ENCODE data around the gene ARHGEF10L. TPM values are rescaled to one million over a fixed set of nuclear protein-coding genes. Genes with fewer than 3 reads are reported as not detected.

The ARHGEF10L gene
- total and polyA plus RNA-seq, 4 donors = 15.0 to 43.4 (median 24.3) TPM

- H3K36me3 ChIP-seq (ENCODE audit: control insufficient read depth in 4 of 4, insufficient read depth in 4 of 4, low read length in 4 of 4) = peaks cover 0 to 5% (median 1%) of the 10 kb centered on the region in 4 donors
- H3K27ac ChIP-seq (ENCODE audit: low read depth in 1 of 2, low read length in 1 of 2) = no peak overlapping the region
Measured at GRCh38 chr1:17616731-17617279, 77.3 kb downstream of the ARHGEF10L start.

GRCh38 chr1:17617787-17618557 lies 78.5 kb downstream of the ARHGEF10L start:
- H3K4me3 ChIP-seq = no peak overlapping the region
- peak overlapping the region; percentile 54 to 92 for H3K27ac ChIP-seq (ENCODE audit: low read depth in 1 of 2, low read length in 1 of 2)
- no peaks in the 10 kb centered on the region for H3K27me3 ChIP-seq (ENCODE audit: control insufficient read depth in 3 of 3, insufficient read depth in 3 of 3, low read length in 2 of 3)
- DNase-seq = peak in 1 of 3 donors; percentile 34
- TF ChIP-seq CTCF (IDR thresholded peaks at IDR 0.05; ENCODE audit: control extremely low read depth, extremely low read depth) = no peak
- no peak overlapping the region for H3K9ac ChIP-seq (ENCODE audit: insufficient read depth in 1 of 2, low read length in 2 of 2)
- no peaks in the 10 kb centered on the region for H3K9me3 ChIP-seq (ENCODE audit: control insufficient read depth in 4 of 4, insufficient read depth in 3 of 4, low read length in 3 of 4)
- no peak for ATAC-seq (ENCODE audit: insufficient read depth, low FRiP score)
- peaks cover 0 to 3% (median 0%) of the 10 kb centered on the region in 5 donors for H3K4me1 ChIP-seq (ENCODE audit: control insufficient read depth in 5 of 5, insufficient read depth in 5 of 5, low read length in 5 of 5)
- peaks cover 0 to 6% (median 3%) of the 10 kb centered on the region in 4 donors for H3K36me3 ChIP-seq (ENCODE audit: control insufficient read depth in 4 of 4, insufficient read depth in 4 of 4, low read length in 4 of 4)
- 56 to 60% methylated on average over 27 of the region's 27 CpGs for WGBS, 2 donors

More at GRCh38 chr1:17616731-17617279, 77.3 kb downstream of the ARHGEF10L start:
- Histone ChIP-seq H3K9me3 (ENCODE audit: control insufficient read depth in 4 of 4, insufficient read depth in 3 of 4, low read length in 3 of 4) (no peaks in the 10 kb centered on the region), H3K27me3 (ENCODE audit: control insufficient read depth in 3 of 3, insufficient read depth in 3 of 3, low read length in 2 of 3) (no peaks in the 10 kb centered on the region), H3K4me3 (no peak overlapping the region), H3K4me1 (ENCODE audit: control insufficient read depth in 5 of 5, insufficient read depth in 5 of 5, low read length in 5 of 5) (peaks cover 0 to 3% (median 0%) of the 10 kb centered on the region in 5 donors), H3K9ac (ENCODE audit: insufficient read depth in 1 of 2, low read length in 2 of 2) (no peak overlapping the region)
- ATAC-seq (ENCODE audit: insufficient read depth, low FRiP score) (no peak), DNase-seq (no peak)
- 96 to 99% methylated on average over 12 of the region's 12 CpGs for WGBS, 2 donors
- TF ChIP-seq CTCF (IDR thresholded peaks at IDR 0.05; ENCODE audit: control extremely low read depth, extremely low read depth) = no peak

- DNase-seq = no peak
- H3K36me3 ChIP-seq (ENCODE audit: control insufficient read depth in 4 of 4, insufficient read depth in 4 of 4, low read length in 4 of 4) = peaks cover 0 to 10% (median 4%) of the 10 kb centered on the region in 4 donors
- peak overlapping the region; percentile 54 to 92 for H3K27ac ChIP-seq (ENCODE audit: low read depth in 1 of 2, low read length in 1 of 2)
- 69 to 71% methylated on average over 19 of the region's 19 CpGs for WGBS, 2 donors
- no peak overlapping the region for H3K9ac ChIP-seq (ENCODE audit: insufficient read depth in 1 of 2, low read length in 2 of 2)
- H3K4me1 ChIP-seq (ENCODE audit: control insufficient read depth in 5 of 5, insufficient read depth in 5 of 5, low read length in 5 of 5) = peaks cover 0 to 3% (median 0%) of the 10 kb centered on the region in 5 donors
- TF ChIP-seq CTCF (IDR thresholded peaks at IDR 0.05; ENCODE audit: control extremely low read depth, extremely low read depth) = no peak
- H3K27me3 ChIP-seq (ENCODE audit: control insufficient read depth in 3 of 3, insufficient read depth in 3 of 3, low read length in 2 of 3) = no peaks in the 10 kb centered on the region
- no peaks in the 10 kb centered on the region for H3K9me3 ChIP-seq (ENCODE audit: control insufficient read depth in 4 of 4, insufficient read depth in 3 of 4, low read length in 3 of 4)
- no peak overlapping the region for H3K4me3 ChIP-seq
- ATAC-seq (ENCODE audit: insufficient read depth, low FRiP score) = no peak
Measured at GRCh38 chr1:17618558-17619247, 79.2 kb downstream of the ARHGEF10L start.

Data from lung (tissue), 12 donors.